GM21528 (cell line): ENCODE data around the gene ALPG.
"Not testable (repeated sequence)": the region's sequence is repeated elsewhere in the genome, so short reads cannot be mapped to it uniquely, and the experiment has no call there.

Experiments
- ATAC-seq: cut with Tn5 transposase; IDR thresholded peaks from one replicate; pipeline ENCODE4 v1.9.1; 2021; ENCODE audit warnings: mild to moderate bottlenecking, moderate library complexity; ENCODE audit not compliant: unreplicated experiment, low FRiP score

ALPG gene

GRCh38 chr2:232393556-232393955 lies 13.1 kb upstream of the ALPG start:
- ATAC-seq: no peak

- not testable (repeated sequence) for ATAC-seq
Observed at GRCh38 chr2:232394431-232394830, 12.2 kb upstream of the ALPG start.

- ATAC-seq: no peak
Observed at GRCh38 chr2:232395586-232395985, 11.1 kb upstream of the ALPG start.

- ATAC-seq: no peak
Observed at GRCh38 chr2:232396683-232397082, 10.0 kb upstream of the ALPG start.

GRCh38 chr2:232398293-232399034 lies 8.2 kb upstream of the ALPG start:
- ATAC-seq: no peak

- no peak for ATAC-seq
Observed at GRCh38 chr2:232400256-232401015, 6.2 kb upstream of the ALPG start.

- no peak for ATAC-seq
Observed at GRCh38 chr2:232402518-232402917, 4.1 kb upstream of the ALPG start.

- no peak for ATAC-seq
Observed at GRCh38 chr2:232405943-232406510, 617 bp upstream of the ALPG start.

GRCh38 chr2:232407428-232408150 lies 945 bp downstream of the ALPG start:
- not testable (repeated sequence) for ATAC-seq

- not testable (repeated sequence) for ATAC-seq
Observed at GRCh38 chr2:232408269-232408668, 1.6 kb downstream of the ALPG start.

GRCh38 chr2:232409617-232410016 lies 3.0 kb downstream of the ALPG start:
- not testable (repeated sequence) for ATAC-seq

- no peak for ATAC-seq
Observed at GRCh38 chr2:232410238-232410900, 3.7 kb downstream of the ALPG start.

- ATAC-seq: no peak
Observed at GRCh38 chr2:232411901-232412629, 5.4 kb downstream of the ALPG start.

GRCh38 chr2:232412986-232413385 lies 6.3 kb downstream of the ALPG start:
- no peak for ATAC-seq

GRCh38 chr2:232415138-232415690 lies 8.6 kb downstream of the ALPG start:
- no peak for ATAC-seq

- no peak for ATAC-seq
Observed at GRCh38 chr2:232415736-232416520, 9.3 kb downstream of the ALPG start.

- ATAC-seq: no peak
Observed at GRCh38 chr2:232416521-232417470, 10.2 kb downstream of the ALPG start.

GRCh38 chr2:232417489-232417888 lies 10.8 kb downstream of the ALPG start:
- no peak for ATAC-seq
